BJ (cell line): ENCODE data around the gene MYL9. TPM values are rescaled to one million over a fixed set of nuclear protein-coding genes. Genes with fewer than 3 reads are reported as not detected.

Experiments used
- CTCF ChIA-PET: fragments of 350-600 bp; formaldehyde crosslinking; extraction: SDS; loops from one replicate; lab custom pipeline; 2021; ENCODE audit warnings: antibody characterized with exemption, inconsistent platforms; lab: Yijun Ruan, JAX
- POLR2A ChIA-PET: fragments of 300-600 bp; sonication (Branson Sonifier 250); formaldehyde crosslinking; extraction: SDS; loops from one replicate; lab custom pipeline; 2021; ENCODE audit warnings: antibody characterized with exemption; lab: Charles Lee
- DNase-seq: peaks from one replicate; pipeline ENCODE4 v3.0.0-alpha.2; 2011; ENCODE audit warnings: low read depth
- H3K27me3 ChIP-seq: 2 replicates; pipeline ENCODE4 v1.6.0; 2011; ENCODE audit warnings: low read length; ENCODE audit not compliant: control insufficient read depth, insufficient read depth
- H3K36me3 ChIP-seq: 2 replicates; pipeline ENCODE4 v1.5.1; 2011; ENCODE audit warnings: low read length; ENCODE audit not compliant: control insufficient read depth, insufficient read depth
- H3K4me3 ChIP-seq: 2 replicates; pipeline ENCODE4 v1.5.1; 2011; ENCODE audit warnings: low read depth, mild to moderate bottlenecking, control low read depth, low read length
- polyA plus RNA-seq: library from polyadenylated mRNA; depleted of rRNA; stranded (reverse); fragments of >200 nt; gene quantifications from 2 replicates; pipeline ENCODE4 v1.2.3, GENCODE V29; 2011
- TF ChIP-seq, protein P1 (sequence below): IDR thresholded peaks from 2 replicates; pipeline ENCODE4 v1.5.1; 2011; ENCODE audit warnings: low read depth, mild to moderate bottlenecking, control low read depth, inconsistent platforms, low read length, moderate library complexity; ENCODE audit not compliant: insufficient read depth

The MYL9 gene
- polyA plus RNA-seq, 1 experiment, result 673 TPM

DNA sequence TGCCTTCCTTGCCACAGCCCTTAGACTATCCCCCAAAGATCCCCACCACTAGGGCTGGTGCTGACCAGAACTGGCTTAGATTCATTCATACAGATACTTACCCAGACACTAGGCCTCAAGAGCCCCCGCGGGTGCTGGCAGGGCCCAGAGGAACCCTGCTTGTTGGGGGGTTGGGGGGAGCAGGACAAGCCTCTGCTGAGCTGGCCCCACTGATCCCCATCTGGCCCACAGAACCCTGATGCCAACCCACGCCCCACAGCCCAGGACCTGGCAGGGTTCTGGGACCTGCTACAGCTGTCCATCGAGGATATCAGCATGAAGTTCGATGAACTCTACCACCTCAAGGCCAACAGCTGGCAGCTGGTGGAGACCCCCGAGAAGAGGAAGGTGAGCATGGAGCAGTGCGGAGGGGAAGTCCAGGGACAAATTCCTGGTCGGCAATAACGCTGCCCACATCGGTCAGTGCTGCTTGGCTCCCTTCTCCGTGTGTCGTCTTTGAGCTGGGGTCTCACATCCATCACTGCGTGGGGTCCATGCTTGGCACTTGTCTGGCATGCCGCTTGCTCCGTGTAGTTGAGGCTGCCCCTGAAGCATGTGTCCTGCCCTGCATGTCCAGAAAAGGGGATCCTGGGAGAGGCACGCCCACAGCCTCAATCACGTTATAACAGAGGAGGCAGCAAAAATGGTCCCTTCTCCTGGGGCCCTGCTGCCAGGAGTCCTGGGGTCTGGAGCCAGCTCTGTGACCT, 15.5 kb upstream of the MYL9 start:
- CTCF ChIA-PET, result interaction anchor here (0.8 kb wide), 1 partner anchor 79 kb away, joined by 3 read pairs; the partner anchor contains the start of gene RAB5IF
- POLR2A ChIA-PET, result no interaction called here
- peaks cover 43% of the 10 kb centered on the region for H3K36me3 ChIP-seq
- TF ChIP-seq, protein P1, sequence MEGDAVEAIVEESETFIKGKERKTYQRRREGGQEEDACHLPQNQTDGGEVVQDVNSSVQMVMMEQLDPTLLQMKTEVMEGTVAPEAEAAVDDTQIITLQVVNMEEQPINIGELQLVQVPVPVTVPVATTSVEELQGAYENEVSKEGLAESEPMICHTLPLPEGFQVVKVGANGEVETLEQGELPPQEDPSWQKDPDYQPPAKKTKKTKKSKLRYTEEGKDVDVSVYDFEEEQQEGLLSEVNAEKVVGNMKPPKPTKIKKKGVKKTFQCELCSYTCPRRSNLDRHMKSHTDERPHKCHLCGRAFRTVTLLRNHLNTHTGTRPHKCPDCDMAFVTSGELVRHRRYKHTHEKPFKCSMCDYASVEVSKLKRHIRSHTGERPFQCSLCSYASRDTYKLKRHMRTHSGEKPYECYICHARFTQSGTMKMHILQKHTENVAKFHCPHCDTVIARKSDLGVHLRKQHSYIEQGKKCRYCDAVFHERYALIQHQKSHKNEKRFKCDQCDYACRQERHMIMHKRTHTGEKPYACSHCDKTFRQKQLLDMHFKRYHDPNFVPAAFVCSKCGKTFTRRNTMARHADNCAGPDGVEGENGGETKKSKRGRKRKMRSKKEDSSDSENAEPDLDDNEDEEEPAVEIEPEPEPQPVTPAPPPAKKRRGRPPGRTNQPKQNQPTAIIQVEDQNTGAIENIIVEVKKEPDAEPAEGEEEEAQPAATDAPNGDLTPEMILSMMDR, result no peak
- no peak overlapping the region for H3K4me3 ChIP-seq
- H3K27me3 ChIP-seq, result no peaks in the 10 kb centered on the region
- no peak for DNase-seq

DNA sequence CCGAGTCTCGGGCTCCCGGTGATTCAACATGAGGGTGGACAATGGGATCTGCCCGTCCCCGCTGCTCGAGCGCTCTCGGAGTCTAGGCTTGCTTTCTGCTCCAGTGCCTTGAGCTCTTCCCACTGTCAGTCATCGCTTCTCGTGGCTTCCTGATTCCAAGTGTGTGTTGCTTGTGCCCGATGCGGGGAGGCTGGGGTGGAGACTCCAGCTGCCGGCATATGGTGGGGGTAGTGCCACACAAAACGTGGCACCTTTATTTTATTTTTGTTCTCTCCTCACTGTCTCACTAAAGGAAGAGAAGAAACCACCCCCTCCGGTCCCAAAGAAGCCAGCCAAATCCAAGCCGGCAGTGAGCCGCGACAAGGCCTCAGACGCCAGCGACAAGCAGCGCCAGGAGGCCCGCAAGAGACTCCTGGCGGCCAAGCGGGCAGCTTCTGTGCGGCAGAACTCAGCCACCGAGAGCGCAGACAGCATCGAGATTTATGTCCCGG, 14.8 kb upstream of the MYL9 start:
- no peak overlapping the region for H3K4me3 ChIP-seq
- peaks cover 43% of the 10 kb centered on the region for H3K36me3 ChIP-seq
- no peaks in the 10 kb centered on the region for H3K27me3 ChIP-seq
- POLR2A ChIA-PET, result no interaction called here
- DNase-seq, result no peak
- TF ChIP-seq, protein P1, result no peak
- CTCF ChIA-PET, result interaction anchor here (0.8 kb wide), 1 partner anchor 79 kb away, joined by 3 read pairs; the partner anchor contains the start of gene RAB5IF

DNA sequence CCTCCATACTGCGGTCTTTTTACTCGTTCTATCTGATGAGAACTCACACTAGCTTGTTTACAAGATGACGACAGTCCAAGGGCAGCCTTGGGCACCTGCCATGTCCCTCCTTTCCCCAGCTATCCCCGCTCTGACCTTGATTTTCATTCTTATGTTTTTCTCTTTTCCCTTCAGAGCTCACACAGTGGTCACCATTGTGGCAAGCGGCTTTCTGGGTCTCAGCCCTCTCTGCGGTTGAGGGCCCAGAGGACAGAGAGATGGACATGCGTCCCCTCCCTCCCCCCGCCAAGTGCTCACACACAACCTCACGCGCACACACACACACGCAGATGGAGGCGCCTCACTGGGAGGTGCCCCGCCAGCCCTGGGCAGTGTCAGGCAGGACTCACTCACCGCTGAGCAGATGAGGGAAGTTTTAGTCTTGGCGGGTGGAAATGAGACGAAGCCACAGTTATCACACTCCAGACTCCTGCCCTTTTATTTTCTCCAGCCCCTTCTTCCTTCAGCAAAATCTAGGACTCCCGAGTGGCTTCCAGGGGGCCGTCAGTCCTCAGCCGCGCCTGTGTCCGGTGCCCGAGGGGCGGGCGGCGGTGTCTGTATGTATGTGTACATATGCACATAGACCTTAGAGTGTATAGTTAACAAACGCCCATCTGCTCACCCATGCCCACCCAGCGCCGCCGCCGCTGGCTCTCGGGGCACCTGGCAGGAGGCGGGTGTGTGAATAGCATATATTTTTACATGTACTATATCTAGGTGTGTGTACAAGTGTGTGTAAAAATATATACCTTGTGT, 13.8 kb upstream of the MYL9 start:
- Histone ChIP-seq H3K4me3 (no peak overlapping the region), H3K36me3 (peaks cover 40% of the 10 kb centered on the region), H3K27me3 (no peaks in the 10 kb centered on the region)
- TF ChIP-seq, protein P1, result no peak
- ChIA-PET CTCF (no interaction called here), POLR2A (no interaction called here)
- DNase-seq, result no peak

DNA sequence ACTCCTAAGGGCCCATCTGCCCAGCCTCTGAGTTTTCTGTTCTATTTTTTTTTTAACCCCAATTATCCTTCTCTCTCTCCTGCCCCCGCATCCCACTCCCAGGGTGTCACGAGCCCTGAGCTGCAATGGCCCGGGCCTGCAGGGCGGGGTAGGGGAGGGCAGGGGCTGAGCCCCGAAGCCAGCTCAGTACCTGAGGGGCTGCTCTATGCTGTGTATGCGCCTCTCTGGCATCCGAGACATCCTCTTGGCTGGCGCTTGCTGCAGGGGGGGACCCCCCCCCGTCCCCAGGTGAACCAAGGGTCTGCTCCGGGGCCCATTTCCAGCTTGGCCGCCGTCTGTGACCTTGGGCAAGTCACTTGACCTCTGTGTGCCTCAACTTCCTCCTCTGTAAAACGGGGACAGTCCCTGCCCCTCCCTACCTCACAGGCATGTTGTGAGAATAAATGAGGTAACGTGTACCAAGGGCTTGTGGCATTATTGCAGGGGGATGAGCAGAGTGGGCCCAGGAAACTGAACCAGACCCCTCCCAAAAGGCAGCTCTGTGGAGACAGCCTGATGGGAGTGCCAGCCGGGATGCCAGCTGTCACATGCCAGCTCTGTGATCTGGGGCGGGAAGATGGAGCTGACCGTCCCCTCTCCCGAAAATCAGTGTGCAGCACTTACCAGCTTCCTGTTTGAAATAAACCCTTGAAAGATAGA, 13.0 kb upstream of the MYL9 start:
- no peak for DNase-seq
- ChIA-PET CTCF (interaction anchor here (0.6 to 1.9 kb wide), 2 partner anchors 10 to 26 kb away, joined by 3 to 6 read pairs; no protein-coding TSS in a partner anchor), POLR2A (no interaction called here)
- TF ChIP-seq, protein P1, result no peak
- peaks cover 37% of the 10 kb centered on the region for H3K36me3 ChIP-seq
- H3K4me3 ChIP-seq, result no peak overlapping the region
- no peaks in the 10 kb centered on the region for H3K27me3 ChIP-seq
